Fibroblast of peridontal ligament (primary cell): ENCODE data around the gene CSNK1D.

ENCODE experiments used
- DNase-seq: peaks from one replicate; pipeline ENCODE4 v3.0.0-alpha.2; 2010; ENCODE audit errors: extremely low read depth

Gene CSNK1D

GRCh38 chr17:82228842-82229697 lies 44.4 kb downstream of the CSNK1D start, which contains the start of gene SLC16A3:
Gene SLC16A3 (plus strand): TSS chr17:82229042. CDS start chr17:82236009, 6,967 bp downstream.
- DNase-seq, result peak; percentile 57

GRCh38 chr17:82228278-82228841 lies 45.1 kb downstream of the CSNK1D start:
- no peak for DNase-seq

GRCh38 chr17:82227629-82228277 lies 45.7 kb downstream of the CSNK1D start:
- no peak for DNase-seq

- no peak for DNase-seq
Observed at GRCh38 chr17:82226809-82227628, 46.5 kb downstream of the CSNK1D start.

- DNase-seq, result no peak
Observed at GRCh38 chr17:82226146-82226808, 47.2 kb downstream of the CSNK1D start.

- DNase-seq, result no peak
Observed at GRCh38 chr17:82225368-82226029, 48.0 kb downstream of the CSNK1D start.

GRCh38 chr17:82224666-82225065 lies 48.8 kb downstream of the CSNK1D start:
- DNase-seq, result no peak

GRCh38 chr17:82223517-82223916 lies 50.0 kb downstream of the CSNK1D start:
- DNase-seq, result no peak

GRCh38 chr17:82222816-82223215 lies 50.7 kb downstream of the CSNK1D start:
- no peak for DNase-seq

- no peak for DNase-seq
Observed at GRCh38 chr17:82221341-82221902, 52.1 kb downstream of the CSNK1D start.

- DNase-seq, result no peak
Observed at GRCh38 chr17:82219753-82220709, 53.5 kb downstream of the CSNK1D start.

- DNase-seq, result no peak
Observed at GRCh38 chr17:82219083-82219482, 54.4 kb downstream of the CSNK1D start.

- no peak for DNase-seq
Observed at GRCh38 chr17:82218349-82219075, 55.0 kb downstream of the CSNK1D start.

GRCh38 chr17:82217530-82218204 lies 55.8 kb downstream of the CSNK1D start:
- peak; percentile 65 for DNase-seq

GRCh38 chr17:82217120-82217529 lies 56.4 kb downstream of the CSNK1D start:
- no peak for DNase-seq

- DNase-seq, result peak; percentile 70
Observed at GRCh38 chr17:82216301-82217119, 57.0 kb downstream of the CSNK1D start.

GRCh38 chr17:82215972-82216300 lies 57.6 kb downstream of the CSNK1D start:
- no peak for DNase-seq
